SH-SY5Y (cell line): ENCODE measurements around the gene HIVEP1.

Source experiments
- GATA2 ChIP-seq: IDR thresholded peaks from 2 replicates; pipeline ENCODE4 v1.6.1; 2011; ENCODE audit warnings: mild to moderate bottlenecking, low read depth, low read length
- GATA3 ChIP-seq: IDR thresholded peaks from 2 replicates; pipeline ENCODE4 v1.6.1; 2011; ENCODE audit warnings: low read depth, mild to moderate bottlenecking, low read length, moderate library complexity

HIVEP1 gene

DNA sequence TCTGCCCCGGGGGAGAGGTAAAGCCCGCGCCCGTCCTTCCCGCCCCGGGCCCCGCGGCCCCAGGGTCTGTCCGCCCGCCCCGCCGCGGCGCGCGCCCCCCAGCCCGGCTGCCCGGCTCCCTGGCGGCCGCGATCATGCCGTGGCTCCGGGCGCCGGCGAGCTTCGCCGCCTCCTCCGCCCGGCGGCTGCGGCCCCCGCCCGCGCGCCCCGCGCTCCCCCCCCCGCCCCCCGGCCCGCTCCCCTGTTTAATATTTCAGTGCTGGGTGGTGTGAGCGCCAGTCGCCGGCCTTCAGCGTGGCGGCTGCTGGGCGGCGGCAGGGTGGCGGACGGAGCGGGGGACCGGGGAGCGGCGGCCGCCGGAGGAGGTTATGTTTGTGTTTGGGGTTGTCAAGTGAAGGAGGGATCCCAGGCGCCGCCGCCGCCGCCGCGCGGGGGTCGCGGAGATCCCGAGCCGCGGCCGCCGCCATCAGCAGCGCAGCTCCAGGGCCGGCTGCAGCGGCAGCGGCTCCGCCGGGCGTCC is at the start of gene HIVEP1:
TSS of gene HIVEP1 (plus strand) at position 275 of the 520 bp plus-strand sequence. CDS start 3,317 bp downstream, outside the sequence.
- TF ChIP-seq GATA3: no peak
- no peak for TF ChIP-seq GATA2

DNA sequence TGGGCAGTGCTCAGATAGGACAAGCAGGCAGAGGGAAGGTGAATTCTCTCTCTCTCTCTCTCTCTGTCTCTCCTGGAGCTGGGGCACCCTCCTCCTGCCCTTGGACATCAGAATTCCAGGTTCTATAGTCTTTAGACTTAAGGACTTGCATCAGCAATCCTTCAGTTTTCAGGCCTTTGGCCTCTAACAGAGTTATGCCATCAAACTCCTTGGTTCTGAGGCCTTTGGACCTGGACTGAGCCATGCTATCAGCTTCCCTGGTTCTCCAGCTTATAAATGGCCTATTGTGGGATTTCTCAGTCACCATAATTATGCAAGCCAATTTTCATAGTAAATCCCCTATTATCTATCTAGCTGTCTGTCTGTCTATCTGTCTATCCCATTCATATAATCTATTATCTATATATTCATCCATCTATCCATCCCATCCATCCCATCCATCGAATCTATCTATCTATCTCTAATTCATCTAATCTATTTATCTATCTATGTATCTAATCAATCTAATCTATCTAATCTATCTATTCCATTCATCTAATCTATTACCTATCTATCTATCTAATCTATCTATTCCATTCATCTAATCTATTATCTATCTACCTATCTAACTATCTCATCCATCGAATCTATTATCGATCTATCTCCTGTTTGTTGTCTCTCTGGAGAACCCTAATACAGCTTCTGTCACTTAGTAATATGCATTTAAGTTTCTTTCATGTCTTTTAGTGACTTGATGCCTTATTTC is 48.2 kb upstream of the HIVEP1 start:
- TF ChIP-seq GATA2: no peak
- 0 out of 2 replicates have a peak, but pooled peaks have one; percentile 29 for TF ChIP-seq GATA3

DNA sequence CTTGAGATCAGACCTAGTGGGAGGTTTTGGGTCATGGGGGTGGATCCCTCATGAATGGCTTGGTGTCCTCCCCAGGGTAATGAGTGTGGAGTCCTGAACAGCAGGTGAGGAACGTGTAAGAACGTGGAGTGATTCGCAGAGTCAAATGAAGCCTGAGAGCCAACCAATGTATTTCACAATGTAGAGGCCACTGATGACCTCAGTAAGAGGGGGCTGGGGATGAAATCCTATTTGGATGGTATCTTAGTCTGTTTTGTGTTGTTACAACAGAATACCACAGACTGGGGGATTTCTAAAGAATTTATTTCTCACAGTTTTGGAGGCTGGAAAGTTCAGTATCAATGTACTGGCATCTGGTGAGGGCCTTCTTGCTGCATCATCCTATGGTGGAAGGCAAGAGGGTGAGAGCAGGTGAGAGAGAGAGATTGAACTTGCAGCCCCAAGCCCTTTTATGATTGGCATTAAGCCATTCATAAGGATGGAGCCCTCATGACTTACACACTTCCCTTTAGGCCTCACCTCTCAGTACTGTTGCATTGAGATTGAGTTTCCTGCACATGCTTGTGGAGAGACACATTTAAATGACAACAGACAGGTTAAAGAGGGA is 47.3 kb upstream of the HIVEP1 start:
- TF ChIP-seq GATA2: no peak
- no peak for TF ChIP-seq GATA3

GRCh38 chr6:11965499-11965898 is 46.6 kb upstream of the HIVEP1 start:
- TF ChIP-seq GATA2 (no peak), GATA3 (no peak)

DNA sequence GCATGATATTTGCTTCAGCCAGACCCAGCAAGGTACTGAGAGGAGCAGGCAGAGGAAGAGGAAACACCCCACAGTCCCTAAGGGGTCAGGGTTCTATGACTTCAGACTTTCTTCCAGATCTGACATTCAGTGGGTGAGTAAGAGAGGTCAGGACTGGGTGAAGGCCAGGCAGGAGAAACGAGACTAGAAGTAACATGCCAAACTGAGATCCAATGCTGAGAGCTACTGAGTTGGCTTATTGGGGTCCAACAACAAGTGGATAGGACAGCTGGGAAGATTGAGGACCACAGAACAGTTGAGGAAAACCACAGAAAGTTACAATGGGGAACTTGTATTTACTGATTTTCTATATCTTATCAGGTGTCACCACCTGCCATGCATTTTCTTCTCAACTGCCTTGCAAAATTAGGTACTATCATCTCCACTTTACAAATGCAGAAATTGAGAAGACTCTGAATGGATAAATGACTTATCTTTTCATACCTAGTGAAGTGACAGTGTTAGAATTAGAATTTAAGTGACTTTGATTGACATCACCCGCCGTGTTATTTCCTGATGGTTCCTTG is 43.8 kb upstream of the HIVEP1 start:
- TF ChIP-seq GATA2: no peak

- no peak for TF ChIP-seq GATA2
- no peak for TF ChIP-seq GATA3
These were observed 43.0 kb upstream of the HIVEP1 start for GRCh38 chr6:11969092-11969491.

GRCh38 chr6:11970114-11970513 is 42.0 kb upstream of the HIVEP1 start:
- TF ChIP-seq GATA3 (no peak), GATA2 (no peak)

DNA sequence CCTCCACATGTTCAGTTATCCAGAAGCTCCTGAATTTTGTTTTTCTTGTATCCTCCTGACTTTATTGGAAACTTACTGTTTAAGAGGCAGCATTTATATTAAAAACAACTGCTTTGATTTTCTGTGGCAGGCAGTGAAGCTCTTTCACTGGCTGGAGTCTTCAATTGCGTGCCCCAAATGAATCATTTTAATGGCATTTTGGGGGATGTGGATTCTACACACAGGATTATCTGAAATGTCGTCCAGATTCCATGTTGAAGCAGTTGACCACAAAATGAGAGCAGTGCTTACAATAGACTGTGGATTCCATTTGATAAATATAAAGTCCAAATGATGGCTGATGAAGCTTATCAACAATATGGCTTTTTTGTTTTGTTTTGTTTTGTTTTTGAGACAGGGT is 41.0 kb upstream of the HIVEP1 start:
- TF ChIP-seq GATA2 (no peak), GATA3 (no peak)

GRCh38 chr6:11972270-11972669 is 39.8 kb upstream of the HIVEP1 start:
- TF ChIP-seq GATA2 (no peak), GATA3 (no peak)

DNA sequence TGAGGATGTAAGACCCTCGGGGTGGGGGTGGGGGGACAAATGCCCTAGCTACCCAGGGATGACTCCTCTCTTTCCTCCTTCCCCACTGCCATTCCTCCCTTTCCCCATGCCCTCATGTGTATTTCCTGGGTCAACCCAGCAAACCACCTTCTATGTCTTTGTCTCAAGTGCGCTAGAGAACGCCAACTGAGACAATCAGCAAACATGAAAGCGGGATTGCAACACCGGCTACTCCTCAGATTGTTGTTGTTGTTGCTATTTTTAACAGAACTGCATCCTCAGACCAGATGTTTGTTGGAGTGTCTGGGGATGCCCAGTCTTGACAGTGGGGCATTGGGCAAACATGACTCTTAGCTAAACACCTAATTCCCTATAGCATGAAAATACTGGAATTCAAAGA is 39.3 kb upstream of the HIVEP1 start:
- TF ChIP-seq GATA3 (no peak), GATA2 (no peak)

DNA sequence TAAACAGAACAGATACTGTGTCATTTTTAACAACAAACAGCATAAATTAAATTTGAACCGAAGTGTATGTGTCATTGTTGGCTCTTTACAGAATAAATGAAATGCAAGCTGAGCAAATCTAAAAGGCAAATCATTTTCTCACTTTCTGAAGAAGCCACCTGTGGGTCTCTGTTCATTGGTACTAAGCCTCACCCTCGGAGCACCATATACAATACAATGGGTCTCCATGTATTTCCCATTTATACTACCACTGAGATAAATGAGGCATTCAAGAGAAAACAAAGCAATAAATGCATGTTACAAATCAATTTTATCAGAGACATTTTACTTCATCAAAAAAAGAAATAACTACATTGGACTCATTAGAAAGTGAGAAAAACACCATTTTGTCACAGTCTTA is 38.9 kb upstream of the HIVEP1 start:
- TF ChIP-seq GATA2 (no peak), GATA3 (no peak)

- TF ChIP-seq GATA3: no peak
- TF ChIP-seq GATA2: no peak
These were observed 38.0 kb upstream of the HIVEP1 start for GRCh38 chr6:11974089-11974488.

DNA sequence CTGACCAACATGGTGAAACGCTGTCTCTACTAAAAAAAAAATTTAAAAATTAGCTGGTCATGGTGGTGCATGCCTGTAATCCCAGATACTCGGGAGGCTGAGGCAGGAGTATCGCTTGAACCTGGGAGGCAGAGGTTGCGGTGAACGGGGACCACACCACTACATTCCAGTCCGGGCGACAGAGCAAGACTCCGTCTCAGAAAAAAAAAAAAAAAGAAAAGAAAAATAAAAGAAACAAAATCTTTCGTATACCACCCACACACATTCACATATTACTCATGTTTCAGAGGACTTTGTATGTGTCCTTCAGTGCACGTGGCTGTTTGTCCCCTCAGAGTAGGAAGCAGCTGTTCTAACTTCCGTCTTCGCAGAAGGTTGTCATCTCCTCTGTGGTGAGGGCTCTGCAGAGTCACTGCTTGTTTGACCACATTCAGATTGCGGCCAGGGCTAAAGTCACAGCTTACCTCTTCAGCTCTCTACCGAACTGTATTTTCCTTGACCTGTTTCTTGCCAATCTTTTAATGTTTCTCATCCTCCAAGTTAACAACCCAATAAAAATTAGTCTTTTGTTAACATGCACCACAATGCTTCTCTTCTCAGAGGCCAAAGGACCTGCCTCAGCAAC is 36.6 kb upstream of the HIVEP1 start:
- TF ChIP-seq GATA3 (no peak), GATA2 (no peak)

DNA sequence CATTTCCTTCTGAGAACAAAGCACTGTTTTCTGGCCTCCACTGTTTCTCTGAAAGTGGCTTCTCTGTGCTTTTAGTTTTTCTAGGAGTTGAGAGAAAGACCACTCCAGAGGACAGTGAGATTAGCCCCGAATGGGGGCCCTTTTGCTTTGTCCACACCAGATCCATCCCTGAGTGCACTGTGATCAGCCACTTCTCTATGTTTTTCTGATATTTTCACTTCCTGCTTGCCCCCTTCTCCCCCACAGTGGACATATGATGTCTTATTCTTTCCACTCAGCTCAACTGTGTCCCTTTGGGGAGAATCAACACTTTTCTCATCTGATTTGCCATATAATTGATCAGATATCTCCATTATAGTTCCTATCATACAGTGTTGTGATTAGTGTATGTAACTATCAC is 35.6 kb upstream of the HIVEP1 start:
- no peak for TF ChIP-seq GATA2
- TF ChIP-seq GATA3: no peak
